ENCODE data around the gene CCL4L2. TPM values are rescaled to one million over a fixed set of nuclear protein-coding genes. Genes with fewer than 3 reads are reported as not detected.
"Not testable (repeated sequence)": the region's sequence is repeated elsewhere in the genome, so short reads cannot be mapped to it uniquely, and the experiment has no call there.

Gene CCL4L2
- polyA plus RNA-seq, 1 experiment, result not detected

- CTCF ChIA-PET, result no interaction called here
- no peak for TF ChIP-seq CTCF (IDR thresholded peaks at IDR 0.05; ENCODE audit: insufficient read depth, low read depth, low read length)
- POLR2A ChIA-PET, result no interaction called here
Measured at GRCh38 chr17:36198831-36199465, 11.9 kb upstream of the CCL4L2 start.

GRCh38 chr17:36201102-36201501, 9.8 kb upstream of the CCL4L2 start:
- CTCF ChIA-PET, result not testable (repeated sequence)

More at GRCh38 chr17:36198831-36199465, 11.9 kb upstream of the CCL4L2 start:
- Histone ChIP-seq H3K4me3 (ENCODE audit: low read depth, low read length) (no peak overlapping the region), H3K27me3 (ENCODE audit: control insufficient read depth, insufficient read depth, low read length) (no peaks in the 10 kb centered on the region; the same call in none of the 2 replicates), H3K36me3 (ENCODE audit: control insufficient read depth, insufficient read depth, low read length) (no peaks in the 10 kb centered on the region)
- no peak for DNase-seq (ENCODE audit: low read depth)

GRCh38 chr17:36201506-36201905, 9.4 kb upstream of the CCL4L2 start:
- POLR2A ChIA-PET; H3K36me3 ChIP-seq (ENCODE audit: control insufficient read depth, insufficient read depth, low read length); DNase-seq (ENCODE audit: low read depth); H3K27me3 ChIP-seq (ENCODE audit: control insufficient read depth, insufficient read depth, low read length); CTCF ChIA-PET; H3K4me3 ChIP-seq (ENCODE audit: low read depth, low read length): not testable (repeated sequence)

More at GRCh38 chr17:36201102-36201501, 9.8 kb upstream of the CCL4L2 start:
- H3K36me3 ChIP-seq (ENCODE audit: control insufficient read depth, insufficient read depth, low read length); H3K4me3 ChIP-seq (ENCODE audit: low read depth, low read length); POLR2A ChIA-PET; H3K27me3 ChIP-seq (ENCODE audit: control insufficient read depth, insufficient read depth, low read length); DNase-seq (ENCODE audit: low read depth): not testable (repeated sequence)

GRCh38 chr17:36203335-36203734, 7.5 kb upstream of the CCL4L2 start:
- TF ChIP-seq CTCF (IDR thresholded peaks at IDR 0.05; ENCODE audit: insufficient read depth, low read depth, low read length), result no peak
- POLR2A ChIA-PET, result no interaction called here
- CTCF ChIA-PET, result no interaction called here
- Histone ChIP-seq H3K36me3 (ENCODE audit: control insufficient read depth, insufficient read depth, low read length) (no peaks in the 10 kb centered on the region), H3K27me3 (ENCODE audit: control insufficient read depth, insufficient read depth, low read length) (no peaks in the 10 kb centered on the region), H3K4me3 (ENCODE audit: low read depth, low read length) (no peak overlapping the region)
- no peak for DNase-seq (ENCODE audit: low read depth)

GRCh38 chr17:36204724-36205500, 6.0 kb upstream of the CCL4L2 start:
- CTCF ChIA-PET, result interaction anchor here (0.6 kb wide), 1 partner anchor 1262 kb away, joined by 7 read pairs; no protein-coding TSS in a partner anchor
- no peak for DNase-seq (ENCODE audit: low read depth)
- no peaks in the 10 kb centered on the region for H3K27me3 ChIP-seq (ENCODE audit: control insufficient read depth, insufficient read depth, low read length)
- POLR2A ChIA-PET, result no interaction called here
- TF ChIP-seq CTCF (IDR thresholded peaks at IDR 0.05; ENCODE audit: insufficient read depth, low read depth, low read length), result no peak
- H3K36me3 ChIP-seq (ENCODE audit: control insufficient read depth, insufficient read depth, low read length), result no peaks in the 10 kb centered on the region
- H3K4me3 ChIP-seq (ENCODE audit: low read depth, low read length), result no peak overlapping the region

GRCh38 chr17:36205637-36206485, 5.0 kb upstream of the CCL4L2 start:
- no peaks in the 10 kb centered on the region for H3K36me3 ChIP-seq (ENCODE audit: control insufficient read depth, insufficient read depth, low read length)
- no peaks in the 10 kb centered on the region for H3K27me3 ChIP-seq (ENCODE audit: control insufficient read depth, insufficient read depth, low read length)
- ChIA-PET POLR2A (no interaction called here), CTCF (interaction anchor here (0.6 kb wide), 1 partner anchor 1263 kb away, joined by 7 read pairs; no protein-coding TSS in a partner anchor)
- H3K4me3 ChIP-seq (ENCODE audit: low read depth, low read length), result no peak overlapping the region
- no peak for DNase-seq (ENCODE audit: low read depth)
- TF ChIP-seq CTCF (IDR thresholded peaks at IDR 0.05; ENCODE audit: insufficient read depth, low read depth, low read length), result no peak

GRCh38 chr17:36206486-36206821, 4.4 kb upstream of the CCL4L2 start:
- CTCF ChIA-PET; H3K27me3 ChIP-seq (ENCODE audit: control insufficient read depth, insufficient read depth, low read length); H3K36me3 ChIP-seq (ENCODE audit: control insufficient read depth, insufficient read depth, low read length); POLR2A ChIA-PET; DNase-seq (ENCODE audit: low read depth); H3K4me3 ChIP-seq (ENCODE audit: low read depth, low read length): not testable (repeated sequence)

GRCh38 chr17:36207383-36207782, 3.5 kb upstream of the CCL4L2 start:
- POLR2A ChIA-PET, CTCF ChIA-PET: not testable (repeated sequence)

More at GRCh38 chr17:36207383-36207782, 3.5 kb upstream of the CCL4L2 start:
- DNase-seq (ENCODE audit: low read depth); H3K27me3 ChIP-seq (ENCODE audit: control insufficient read depth, insufficient read depth, low read length); H3K36me3 ChIP-seq (ENCODE audit: control insufficient read depth, insufficient read depth, low read length); H3K4me3 ChIP-seq (ENCODE audit: low read depth, low read length): not testable (repeated sequence)
